ENCODE results near the gene ARL6IP6.
A peak's percentile ranks its signal among the peaks of the same experiment; 100 is the strongest.
"Not testable (repeated sequence)": the region's sequence is repeated elsewhere in the genome, so short reads cannot be mapped to it uniquely, and the experiment has no call there.

ARL6IP6 gene

GRCh38 chr2:152708742-152709141 lies 9.7 kb upstream of the ARL6IP6 start:
- Histone ChIP-seq H3K4me3 (ENCODE audit: low read length) (no peak overlapping the region), H3K36me3 (ENCODE audit: insufficient read depth, low read length) (peaks cover 70% of the 10 kb centered on the region), H3K27me3 (ENCODE audit: insufficient read depth, low read length) (no peaks in the 10 kb centered on the region), H2AFZ (ENCODE audit: low read depth, low read length) (no peak overlapping the region), H3K4me1 (ENCODE audit: insufficient read depth, low read length) (no peaks in the 10 kb centered on the region), H3K9me3 (ENCODE audit: low read length) (peaks cover 31% of the 10 kb centered on the region)

- H3K36me3 ChIP-seq (ENCODE audit: insufficient read depth, low read length): peaks cover 83% of the 10 kb centered on the region
- peaks cover 28% of the 10 kb centered on the region for H3K9me3 ChIP-seq (ENCODE audit: low read length)
Measured at GRCh38 chr2:152710713-152711112, 7.7 kb upstream of the ARL6IP6 start.

GRCh38 chr2:152715112-152715511 lies 3.3 kb upstream of the ARL6IP6 start:
- peak overlapping the region; percentile 94 for H3K4me3 ChIP-seq (ENCODE audit: low read length)

More at GRCh38 chr2:152710713-152711112, 7.7 kb upstream of the ARL6IP6 start:
- Histone ChIP-seq H2AFZ (ENCODE audit: low read depth, low read length) (no peak overlapping the region), H3K4me3 (ENCODE audit: low read length) (no peak overlapping the region), H3K27me3 (ENCODE audit: insufficient read depth, low read length) (no peaks in the 10 kb centered on the region), H3K4me1 (ENCODE audit: insufficient read depth, low read length) (peaks cover 6% of the 10 kb centered on the region)

DNA sequence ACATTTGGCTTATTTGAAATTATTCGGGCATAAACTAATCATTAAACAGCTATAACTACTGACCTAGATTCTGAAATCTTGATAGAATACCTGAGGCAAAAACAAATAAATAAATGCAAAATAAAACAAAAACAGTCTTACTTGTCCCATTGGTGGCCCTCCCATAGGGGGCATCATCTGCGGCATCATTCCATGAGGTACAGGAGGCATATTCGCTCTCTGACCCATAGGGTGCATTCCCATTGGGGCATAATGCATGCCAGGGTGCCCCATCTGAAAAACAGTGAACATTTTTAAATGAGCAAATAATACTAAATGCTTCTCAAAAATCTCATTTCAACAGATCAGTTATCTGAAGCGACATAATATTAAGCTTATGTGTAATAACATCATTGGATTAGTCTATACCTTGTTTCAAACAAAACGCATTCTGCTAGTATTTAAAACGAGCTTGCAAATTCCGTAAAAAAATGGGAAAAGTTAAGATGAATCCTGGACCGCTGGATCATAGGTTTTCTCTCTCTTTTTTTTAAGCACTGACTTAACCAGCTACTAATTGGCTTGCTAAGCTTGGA lies 2.5 kb upstream of the ARL6IP6 start:
- peak overlapping the region; percentile 94 for H3K4me3 ChIP-seq (ENCODE audit: low read length)

More at GRCh38 chr2:152715112-152715511, 3.3 kb upstream of the ARL6IP6 start:
- Histone ChIP-seq H3K36me3 (ENCODE audit: insufficient read depth, low read length) (peaks cover 51% of the 10 kb centered on the region), H3K27me3 (ENCODE audit: insufficient read depth, low read length) (no peaks in the 10 kb centered on the region), H2AFZ (ENCODE audit: low read depth, low read length) (no peak overlapping the region), H3K4me1 (ENCODE audit: insufficient read depth, low read length) (peaks cover 16% of the 10 kb centered on the region), H3K9me3 (ENCODE audit: low read length) (peaks cover 2% of the 10 kb centered on the region)

GRCh38 chr2:152716805-152717227 lies 1.6 kb upstream of the ARL6IP6 start:
- Histone ChIP-seq H2AFZ (ENCODE audit: low read depth, low read length) (no peak overlapping the region), H3K4me1 (ENCODE audit: insufficient read depth, low read length) (peaks cover 24% of the 10 kb centered on the region), H3K9me3 (ENCODE audit: low read length) (no peaks in the 10 kb centered on the region), H3K4me3 (ENCODE audit: low read length) (peak overlapping the region; percentile 94), H3K36me3 (ENCODE audit: insufficient read depth, low read length) (peaks cover 42% of the 10 kb centered on the region), H3K27me3 (ENCODE audit: insufficient read depth, low read length) (no peaks in the 10 kb centered on the region)

More for the DNA sequence above, 2.5 kb upstream of the ARL6IP6 start:
- Histone ChIP-seq H3K36me3 (ENCODE audit: insufficient read depth, low read length) (peaks cover 47% of the 10 kb centered on the region), H3K27me3 (ENCODE audit: insufficient read depth, low read length) (no peaks in the 10 kb centered on the region), H3K4me1 (ENCODE audit: insufficient read depth, low read length) (peaks cover 24% of the 10 kb centered on the region), H2AFZ (ENCODE audit: low read depth, low read length) (no peak overlapping the region), H3K9me3 (ENCODE audit: low read length) (no peaks in the 10 kb centered on the region)

DNA sequence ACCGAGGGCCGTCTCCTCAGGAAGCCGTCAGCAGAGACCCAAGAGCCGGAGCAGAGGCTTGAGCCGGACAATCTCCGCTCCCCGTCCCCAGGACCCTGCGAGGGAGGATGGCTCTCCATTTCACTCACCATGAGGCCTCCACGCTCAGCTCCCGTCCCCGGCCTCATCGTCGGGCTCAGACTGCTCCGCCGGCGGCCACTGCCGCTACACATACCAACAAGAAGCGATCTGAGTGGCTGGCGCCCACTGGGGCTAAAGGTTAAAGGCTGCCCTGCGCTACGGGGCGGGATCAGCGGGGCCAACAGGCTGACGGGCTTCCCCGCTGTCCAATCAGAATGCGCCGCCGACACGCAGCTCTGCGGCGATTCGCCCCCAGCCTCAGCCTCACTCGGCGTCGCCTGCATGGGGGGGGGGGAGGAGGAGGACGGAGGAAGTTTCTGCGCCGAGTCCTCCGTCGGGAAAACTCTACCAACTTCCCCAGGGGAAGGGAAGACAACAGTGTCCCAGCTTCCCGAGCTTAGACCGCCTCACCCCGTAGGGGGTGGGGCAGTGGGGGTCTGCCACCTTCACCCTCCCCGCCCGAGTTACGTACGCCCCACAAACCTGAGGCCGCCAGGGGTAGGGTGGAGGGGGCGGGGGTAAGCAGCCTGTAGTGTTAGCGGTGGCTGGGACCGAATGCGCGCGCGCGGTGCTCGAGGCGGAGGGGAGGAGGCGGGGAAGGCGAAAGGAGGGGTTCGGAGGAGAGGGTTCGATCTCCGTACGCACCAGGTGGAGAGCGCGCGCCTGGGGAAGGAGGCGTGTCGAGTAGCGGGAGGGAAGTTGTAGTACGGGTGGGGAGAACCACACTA lies 968 bp upstream of the ARL6IP6 start, which contains the start of gene PRPF40A:
Gene PRPF40A, minus strand, starts transcription at position 234 of the 848 bp plus-strand sequence. Its CDS starts 22 bp downstream, at position 212.
- peaks cover 38% of the 10 kb centered on the region for H3K36me3 ChIP-seq (ENCODE audit: insufficient read depth, low read length)
- no peaks in the 10 kb centered on the region for H3K9me3 ChIP-seq (ENCODE audit: low read length)

DNA sequence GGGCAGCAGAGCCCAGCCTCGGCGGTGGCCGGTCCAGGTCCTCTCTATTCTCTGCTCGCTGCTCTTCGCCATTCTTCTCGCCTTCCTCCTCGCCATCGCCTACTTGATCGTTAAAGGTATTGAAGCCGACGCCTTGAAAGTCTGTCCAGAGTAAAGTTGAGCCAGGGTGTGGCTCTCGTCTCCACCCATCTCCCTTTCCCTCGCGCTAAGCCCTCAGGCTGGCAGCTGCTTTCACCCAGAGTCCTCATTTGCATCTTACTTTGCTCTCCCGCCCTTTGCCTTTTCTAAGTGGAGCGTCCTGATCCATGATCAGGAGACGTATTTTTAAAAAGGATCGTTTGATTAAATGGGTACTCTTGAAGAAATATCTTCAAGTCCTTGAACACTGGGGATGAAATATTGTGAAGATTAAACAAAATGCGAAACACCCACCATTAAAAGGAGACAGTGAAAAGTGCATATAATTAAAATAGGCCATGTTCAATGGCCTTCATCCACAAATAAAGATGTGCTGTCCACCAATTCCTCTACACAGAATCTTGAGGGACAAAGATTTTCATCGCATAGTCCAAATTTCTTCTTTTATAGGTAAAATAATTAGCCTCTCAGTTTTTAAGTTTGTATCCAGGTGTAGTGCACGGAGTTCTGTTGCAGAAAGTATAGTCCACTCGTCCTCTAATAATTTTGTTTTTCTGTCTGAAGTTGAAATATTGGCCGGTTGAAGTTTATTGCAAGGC lies 657 bp downstream of the ARL6IP6 start:
- Histone ChIP-seq H3K4me1 (ENCODE audit: insufficient read depth, low read length) (peaks cover 24% of the 10 kb centered on the region), H3K4me3 (ENCODE audit: low read length) (peak overlapping the region; percentile 94), H3K27me3 (ENCODE audit: insufficient read depth, low read length) (no peaks in the 10 kb centered on the region), H3K36me3 (ENCODE audit: insufficient read depth, low read length) (peaks cover 26% of the 10 kb centered on the region), H3K9me3 (ENCODE audit: low read length) (no peaks in the 10 kb centered on the region), H2AFZ (ENCODE audit: low read depth, low read length) (peak overlapping the region; percentile 14)

More for the DNA sequence above, 968 bp upstream of the ARL6IP6 start, which contains the start of gene PRPF40A:
- H3K4me1 ChIP-seq (ENCODE audit: insufficient read depth, low read length): peaks cover 24% of the 10 kb centered on the region
- H2AFZ ChIP-seq (ENCODE audit: low read depth, low read length): peak within 1 kb of the TSS; percentile 14
- peak within 1 kb of the TSS; percentile 94 for H3K4me3 ChIP-seq (ENCODE audit: low read length)
- H3K27me3 ChIP-seq (ENCODE audit: insufficient read depth, low read length): no peaks in the 10 kb centered on the region

DNA sequence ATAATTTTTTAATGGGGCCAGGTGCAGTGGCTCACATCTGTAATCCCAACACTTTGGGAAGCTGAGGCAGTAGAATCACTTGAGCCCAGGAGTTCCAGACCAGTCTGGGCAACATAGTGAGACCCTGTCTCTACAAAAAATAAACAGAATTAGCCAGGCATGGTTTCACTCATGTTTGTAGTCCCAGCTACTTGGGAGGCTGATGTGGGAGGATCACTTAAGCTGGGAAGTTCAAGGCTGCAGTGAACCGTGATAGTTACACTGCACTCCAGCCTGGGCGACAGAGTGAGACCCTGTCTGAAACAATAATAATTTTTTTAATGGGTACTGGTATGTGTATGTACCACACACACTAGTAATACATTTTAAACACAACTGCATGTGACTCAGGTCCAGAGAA lies 2.4 kb downstream of the ARL6IP6 start:
- no peak overlapping the region for H3K4me3 ChIP-seq (ENCODE audit: low read length)
- no peak overlapping the region for H2AFZ ChIP-seq (ENCODE audit: low read depth, low read length)
- H3K27me3 ChIP-seq (ENCODE audit: insufficient read depth, low read length): no peaks in the 10 kb centered on the region
- H3K36me3 ChIP-seq (ENCODE audit: insufficient read depth, low read length): peaks cover 19% of the 10 kb centered on the region
- H3K4me1 ChIP-seq (ENCODE audit: insufficient read depth, low read length): peaks cover 19% of the 10 kb centered on the region
- no peaks in the 10 kb centered on the region for H3K9me3 ChIP-seq (ENCODE audit: low read length)

- not testable (repeated sequence) for H3K27me3 ChIP-seq (ENCODE audit: insufficient read depth, low read length); H3K9me3 ChIP-seq (ENCODE audit: low read length); H2AFZ ChIP-seq (ENCODE audit: low read depth, low read length); H3K4me3 ChIP-seq (ENCODE audit: low read length)
- H3K36me3 ChIP-seq (ENCODE audit: insufficient read depth, low read length): peaks cover 32% of the 10 kb centered on the region
- peaks cover 16% of the 10 kb centered on the region for H3K4me1 ChIP-seq (ENCODE audit: insufficient read depth, low read length)
Measured at GRCh38 chr2:152722639-152723038, 4.2 kb downstream of the ARL6IP6 start.

DNA sequence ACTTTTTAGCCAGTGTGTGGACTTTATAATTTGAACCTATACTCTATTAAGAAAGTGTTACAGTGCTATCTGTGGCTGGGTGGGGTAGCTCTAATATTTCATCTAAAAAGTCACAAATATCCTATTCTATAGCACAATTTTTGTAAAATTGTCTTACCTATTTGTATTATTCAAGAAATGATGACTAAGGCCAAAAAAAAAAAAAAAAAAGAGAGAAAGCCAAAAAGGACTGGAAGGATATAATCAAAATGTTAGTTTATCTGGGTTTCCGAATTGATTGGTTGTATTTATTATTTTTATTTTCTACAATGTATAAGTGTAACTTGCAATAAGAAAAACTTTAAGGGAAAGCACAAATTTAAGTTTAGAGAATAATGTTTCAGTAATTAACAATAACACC lies 5.5 kb downstream of the ARL6IP6 start:
- Histone ChIP-seq H2AFZ (ENCODE audit: low read depth, low read length) (no peak overlapping the region), H3K36me3 (ENCODE audit: insufficient read depth, low read length) (peaks cover 32% of the 10 kb centered on the region), H3K9me3 (ENCODE audit: low read length) (no peaks in the 10 kb centered on the region), H3K4me3 (ENCODE audit: low read length) (no peak overlapping the region), H3K27me3 (ENCODE audit: insufficient read depth, low read length) (no peaks in the 10 kb centered on the region), H3K4me1 (ENCODE audit: insufficient read depth, low read length) (peaks cover 16% of the 10 kb centered on the region)

GRCh38 chr2:152729844-152730243 lies 11.4 kb downstream of the ARL6IP6 start:
- Histone ChIP-seq H2AFZ (ENCODE audit: low read depth, low read length) (no peak overlapping the region), H3K36me3 (ENCODE audit: insufficient read depth, low read length) (peaks cover 23% of the 10 kb centered on the region), H3K27me3 (ENCODE audit: insufficient read depth, low read length) (no peaks in the 10 kb centered on the region), H3K9me3 (ENCODE audit: low read length) (no peaks in the 10 kb centered on the region), H3K4me3 (ENCODE audit: low read length) (no peak overlapping the region), H3K4me1 (ENCODE audit: insufficient read depth, low read length) (no peaks in the 10 kb centered on the region)

GRCh38 chr2:152730591-152731333 lies 12.3 kb downstream of the ARL6IP6 start:
- no peaks in the 10 kb centered on the region for H3K4me1 ChIP-seq (ENCODE audit: insufficient read depth, low read length)
- peaks cover 27% of the 10 kb centered on the region for H3K36me3 ChIP-seq (ENCODE audit: insufficient read depth, low read length)
- no peak overlapping the region for H2AFZ ChIP-seq (ENCODE audit: low read depth, low read length)
- H3K27me3 ChIP-seq (ENCODE audit: insufficient read depth, low read length): no peaks in the 10 kb centered on the region
- no peaks in the 10 kb centered on the region for H3K9me3 ChIP-seq (ENCODE audit: low read length)
- H3K4me3 ChIP-seq (ENCODE audit: low read length): no peak overlapping the region
